Breast epithelium (tissue), 4 donors: ENCODE data around the gene SHB. TPM values are rescaled to one million over a fixed set of nuclear protein-coding genes. Genes with fewer than 3 reads are reported as not detected.
A peak's percentile ranks its signal among the peaks of the same experiment; 100 is the strongest.

Experiments used
- DNase-seq, 2 donors: peaks; one replicate each; pipeline ENCODE4 v3.0.0-alpha.2; 2019; ENCODE audit warnings: low spot score in 2 of 2
- H3K27ac ChIP-seq, 2 donors: fragments of 200-600 bp; sonication (generic) in 1 of 2; one replicate each; pipeline ENCODE4 v1.5.1; 2016 to 2019; ENCODE audit warnings: mild to moderate bottlenecking in 1 of 2
- H3K27me3 ChIP-seq, 2 donors: fragments of 200-600 bp; sonication (generic) in 1 of 2; one replicate each; pipeline versions ENCODE4 v1.5.1 to v1.6.0; 2017 to 2019; ENCODE audit warnings: control low read depth in 1 of 2, mild to moderate bottlenecking in 1 of 2
- H3K36me3 ChIP-seq: fragments of 200-600 bp; one replicate; pipeline ENCODE4 v1.5.1; 2019
- H3K4me1 ChIP-seq, 2 donors: fragments of 200-600 bp; sonication (generic); one replicate each; pipeline ENCODE4 v1.5.1; 2016 to 2019; ENCODE audit warnings: control low read depth in 1 of 2
- H3K4me3 ChIP-seq, 3 donors: fragments of 200-600 bp; sonication (generic); 1 replicate in 2 of 3; 2 replicates in 1 of 3; pipeline ENCODE4 v1.5.1; 2016 to 2019; ENCODE audit warnings: mild to moderate bottlenecking in 3 of 3, moderate library complexity in 2 of 3
- H3K9me3 ChIP-seq, 2 donors: fragments of 200-600 bp; sonication (generic) in 1 of 2; one replicate each; pipeline ENCODE4 v1.5.1; 2016 to 2019; ENCODE audit warnings: control low read depth in 1 of 2
- CTCF ChIP-seq, 3 donors: fragments of 450-650 bp; IDR thresholded peaks; one replicate each; pipeline ENCODE4 v1.5.1; 2016 to 2017; ENCODE audit warnings: antibody characterized with exemption in 3 of 3, mild to moderate bottlenecking in 3 of 3, moderate library complexity in 3 of 3
- POLR2A ChIP-seq: fragments of 450-650 bp; IDR thresholded peaks from one replicate; pipeline ENCODE4 v1.6.1; 2016; ENCODE audit warnings: antibody characterized with exemption, mild to moderate bottlenecking, moderate library complexity
- POLR2AphosphoS5 ChIP-seq, 3 donors: sonication (generic); formaldehyde crosslinking; IDR thresholded peaks; one replicate each; pipeline ENCODE4 v1.6.1; 2017; ENCODE audit warnings: antibody characterized with exemption in 3 of 3
- intact Hi-C: fragments of 100-400 bp; cut with DNase I; formaldehyde crosslinking; loops from one replicate; pipeline ENCODE4 v1.15.1; 2023; ENCODE audit warnings: low total_unique reads
- total RNA-seq, 3 donors: library from RNA; depleted of rRNA; stranded (reverse); fragments of >200 nt; gene quantifications; one replicate each; pipeline ENCODE4 v1.1.0, GENCODE V29; 2016

SHB gene
- total RNA-seq, 3 donors from 2014 or later: 3.8 to 18.7 (median 17.9) TPM

- intact Hi-C loops: no loop called here
- no peak for DNase-seq
- H3K4me1 ChIP-seq: peaks cover 0 to 36% of the 10 kb centered on the region in 2 donors
Measured at GRCh38 chr9:38044706-38045105, 24.3 kb downstream of the SHB start.

GRCh38 chr9:38043931-38044623 lies 24.9 kb downstream of the SHB start:
- peaks cover 0 to 36% of the 10 kb centered on the region in 2 donors for H3K4me1 ChIP-seq
- no peaks in the 10 kb centered on the region for H3K36me3 ChIP-seq
- intact Hi-C loops: no loop called here
- H3K9me3 ChIP-seq: no peaks in the 10 kb centered on the region
- DNase-seq: peak in 1 of 2 donors; percentile 60
- H3K4me3 ChIP-seq: no peak overlapping the region
- H3K27ac ChIP-seq: peak overlapping the region in 1 of 2 donors; percentile 93
- TF ChIP-seq POLR2A: no peak
- TF ChIP-seq CTCF (IDR thresholded peaks at IDR 0.05): no peak
- TF ChIP-seq POLR2AphosphoS5 (IDR thresholded peaks at IDR 0.05): no peak
- H3K27me3 ChIP-seq: no peaks in the 10 kb centered on the region

More at GRCh38 chr9:38044706-38045105, 24.3 kb downstream of the SHB start:
- Histone ChIP-seq H3K4me3 (no peak overlapping the region), H3K27me3 (no peaks in the 10 kb centered on the region), H3K36me3 (no peaks in the 10 kb centered on the region), H3K9me3 (no peaks in the 10 kb centered on the region), H3K27ac (peak overlapping the region in 1 of 2 donors; percentile 93)
- no peak for TF ChIP-seq CTCF (IDR thresholded peaks at IDR 0.05)
- no peak for TF ChIP-seq POLR2AphosphoS5 (IDR thresholded peaks at IDR 0.05)
- no peak for TF ChIP-seq POLR2A

- no peak for DNase-seq
- Histone ChIP-seq H3K27me3 (no peaks in the 10 kb centered on the region), H3K9me3 (no peaks in the 10 kb centered on the region), H3K4me1 (peaks cover 0 to 28% of the 10 kb centered on the region in 2 donors), H3K4me3 (no peak overlapping the region), H3K27ac (no peak overlapping the region), H3K36me3 (no peaks in the 10 kb centered on the region)
- intact Hi-C loops: no loop called here
- TF ChIP-seq CTCF (IDR thresholded peaks at IDR 0.05): no peak
- no peak for TF ChIP-seq POLR2A
- no peak for TF ChIP-seq POLR2AphosphoS5 (IDR thresholded peaks at IDR 0.05)
Measured at GRCh38 chr9:38042626-38043357, 26.2 kb downstream of the SHB start.

GRCh38 chr9:38041564-38042243 lies 27.3 kb downstream of the SHB start:
- Histone ChIP-seq H3K36me3 (no peaks in the 10 kb centered on the region), H3K4me1 (peaks cover 0 to 20% of the 10 kb centered on the region in 2 donors), H3K27ac (no peak overlapping the region), H3K9me3 (no peaks in the 10 kb centered on the region), H3K4me3 (no peak overlapping the region), H3K27me3 (no peaks in the 10 kb centered on the region)
- TF ChIP-seq POLR2A: no peak
- no peak for TF ChIP-seq CTCF (IDR thresholded peaks at IDR 0.05)
- TF ChIP-seq POLR2AphosphoS5 (IDR thresholded peaks at IDR 0.05): no peak
- intact Hi-C loops: no loop called here
- DNase-seq: no peak
